Mesendoderm (in vitro differentiated cells): ENCODE results near the gene XXYLT1.
A peak's percentile ranks its signal among the peaks of the same experiment; 100 is the strongest.

Source experiments
- DNase-seq: peaks from one replicate; pipeline ENCODE4 v3.0.0; 2013
- H2AK5ac ChIP-seq: 2 replicates; pipeline ENCODE4 v1.6.1; 2013; ENCODE audit warnings: low read length, inconsistent platforms
- H2BK120ac ChIP-seq: 2 replicates; pipeline ENCODE4 v1.6.1; 2013; ENCODE audit warnings: low read depth, mild to moderate bottlenecking, low read length, moderate library complexity, mixed read lengths
- H2BK15ac ChIP-seq: replicated peaks from 2 replicates; pipeline ENCODE4 v1.6.1; 2013; ENCODE audit warnings: low read depth, mild to moderate bottlenecking, moderate library complexity
- H2BK5ac ChIP-seq: 2 replicates; pipeline ENCODE4 v1.6.1; 2013; ENCODE audit warnings: low read length, inconsistent platforms
- H3K18ac ChIP-seq: 2 replicates; pipeline ENCODE4 v1.6.1; 2013; ENCODE audit warnings: mild to moderate bottlenecking, low read length, mixed read lengths
- H3K23ac ChIP-seq: one replicate; pipeline ENCODE4 v1.6.1; 2013; ENCODE audit warnings: low read length
- H3K27ac ChIP-seq: 2 replicates; pipeline ENCODE4 v1.5.1; 2013; ENCODE audit warnings: low read depth, mild to moderate bottlenecking, inconsistent platforms, low read length, moderate library complexity
- H3K27me3 ChIP-seq: 2 replicates; pipeline ENCODE4 v1.6.1; 2013; ENCODE audit warnings: low read length, control low read depth, mild to moderate bottlenecking, inconsistent platforms; ENCODE audit not compliant: insufficient read depth, poor library complexity
- H3K36me3 ChIP-seq: 2 replicates; pipeline ENCODE4 v1.6.1; 2013; ENCODE audit warnings: low read length, inconsistent platforms; ENCODE audit not compliant: control insufficient read depth, insufficient read depth
- H3K4ac ChIP-seq: one replicate; pipeline ENCODE4 v1.6.1; 2013; ENCODE audit warnings: low read depth, mild to moderate bottlenecking, low read length, moderate library complexity
- H3K4me1 ChIP-seq: 2 replicates; pipeline ENCODE4 v1.6.1; 2013; ENCODE audit warnings: low read depth, low read length, inconsistent platforms; ENCODE audit not compliant: control insufficient read depth
- H3K4me2 ChIP-seq: 2 replicates; pipeline ENCODE4 v1.6.1; 2013; ENCODE audit warnings: low read length
- H3K4me3 ChIP-seq: 2 replicates; pipeline ENCODE4 v1.5.1; 2013; ENCODE audit warnings: mild to moderate bottlenecking, low read length
- H3K56ac ChIP-seq: one replicate; pipeline ENCODE4 v1.6.1; 2013; ENCODE audit warnings: low read length
- H3K79me1 ChIP-seq: 2 replicates; pipeline ENCODE4 v1.6.1; 2013; ENCODE audit warnings: low read length, inconsistent platforms
- H3K79me2 ChIP-seq: 2 replicates; pipeline ENCODE4 v1.6.1; 2013; ENCODE audit warnings: mild to moderate bottlenecking, low read length; ENCODE audit not compliant: control insufficient read depth, insufficient read depth
- H3K9ac ChIP-seq: 2 replicates; pipeline ENCODE4 v1.6.1; 2013; ENCODE audit warnings: low read length, inconsistent platforms
- H4K5ac ChIP-seq: one replicate; pipeline ENCODE4 v1.6.1; 2013; ENCODE audit warnings: low read length
- H4K8ac ChIP-seq: one replicate; pipeline ENCODE4 v1.6.1; 2013; ENCODE audit warnings: low read depth, mild to moderate bottlenecking, control low read depth, low read length, moderate library complexity
- WGBS: extraction: QIAGEN DNeasy Blood & Tissue Kit; methylation state at CpG from one replicate; pipeline ENCODE4 v1.1.7; 2013; ENCODE audit warnings: low lambda C conversion rate, missing lambda C conversion rate; ENCODE audit not compliant: insufficient coverage; ENCODE audit errors: extremely low coverage; 5-methylcytosine and 5-hydroxymethylcytosine counted together

Gene XXYLT1

DNA sequence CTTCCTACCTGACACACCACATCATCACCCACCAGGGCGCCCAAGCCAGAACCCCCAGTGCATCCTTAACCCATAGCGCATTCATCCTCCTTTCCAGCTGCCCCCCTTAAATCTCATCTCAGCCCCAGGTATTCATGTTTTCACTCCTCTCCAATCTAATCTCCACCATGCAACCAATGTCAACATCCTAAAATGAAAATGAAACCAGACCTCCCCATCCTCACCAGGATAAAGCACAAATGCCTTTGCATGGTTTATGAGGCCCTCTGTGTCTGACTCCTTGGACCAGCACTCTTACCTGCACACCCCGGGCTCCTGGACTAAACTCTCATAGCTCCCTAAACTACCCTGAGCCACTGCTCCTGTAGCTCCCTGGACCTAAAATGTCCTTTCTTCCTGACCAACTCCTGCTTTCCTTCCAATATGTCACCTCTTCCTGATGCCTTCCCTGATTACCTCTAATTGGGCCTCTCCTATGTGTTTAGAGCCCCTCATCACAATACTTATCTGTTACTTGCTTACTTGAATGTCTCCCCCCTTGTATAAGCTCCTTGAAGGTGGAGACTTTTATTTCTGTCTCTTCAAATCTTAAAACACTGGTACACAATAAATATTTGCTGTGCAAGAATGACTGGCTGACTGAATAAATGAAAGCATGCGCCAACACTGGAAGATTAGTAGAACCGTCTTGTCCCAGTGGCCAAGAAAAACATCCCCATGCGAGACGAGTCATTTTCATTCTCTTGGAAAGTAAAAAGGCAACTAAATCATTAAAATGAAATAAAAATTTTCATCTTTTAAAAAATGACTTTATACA, 142.5 kb downstream of the XXYLT1 start:
- Histone ChIP-seq H3K23ac (no peak overlapping the region), H4K8ac (no peak overlapping the region), H3K36me3 (no peaks in the 10 kb centered on the region), H2BK5ac (no peak overlapping the region), H3K9ac (no peak overlapping the region), H3K4me1 (no peaks in the 10 kb centered on the region), H3K56ac (no peak overlapping the region), H2AK5ac (no peak overlapping the region), H3K27me3 (no peaks in the 10 kb centered on the region), H3K4me3 (no peak overlapping the region), H2BK15ac (no peak overlapping the region), H3K79me2 (peaks cover 2% of the 10 kb centered on the region), H3K4me2 (no peak overlapping the region), H2BK120ac (no peak overlapping the region), H3K79me1 (peaks cover 4% of the 10 kb centered on the region), H4K5ac (no peak overlapping the region), H3K27ac (no peak overlapping the region), H3K4ac (no peak overlapping the region), H3K18ac (no peak overlapping the region)
- no CpG with 5 or more reads among the region's 7 CpGs for WGBS
- DNase-seq: no peak

DNA sequence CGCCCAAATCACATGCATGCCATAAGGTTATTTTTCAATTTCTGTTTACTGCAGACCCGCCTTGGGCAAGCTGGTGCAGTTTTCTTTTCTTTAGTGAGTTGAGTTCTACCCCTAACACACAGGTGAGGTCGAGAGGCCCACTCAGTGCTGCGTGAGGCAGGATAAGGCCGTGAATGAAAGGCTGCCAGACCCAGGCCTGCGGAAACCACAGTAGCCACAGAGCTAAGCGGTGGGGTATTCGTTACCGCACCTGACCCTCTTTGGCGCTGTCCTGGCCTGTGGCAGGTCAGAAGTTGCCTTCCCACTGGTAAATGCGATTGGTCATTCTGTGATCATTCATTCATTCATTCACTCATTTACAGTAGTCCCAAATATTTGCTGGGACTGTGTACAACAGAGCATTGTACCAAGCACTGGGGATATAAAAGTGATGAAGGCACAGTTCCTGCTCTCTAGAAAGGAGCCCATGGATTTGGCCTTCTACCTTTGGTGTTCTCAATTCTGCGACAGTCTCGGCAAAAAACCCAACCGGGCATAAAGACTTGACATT, 144.8 kb downstream of the XXYLT1 start:
- Histone ChIP-seq H3K56ac (no peak overlapping the region), H3K27me3 (no peaks in the 10 kb centered on the region), H3K27ac (no peak overlapping the region), H3K9ac (no peak overlapping the region), H4K5ac (no peak overlapping the region), H3K23ac (no peak overlapping the region), H3K36me3 (no peaks in the 10 kb centered on the region), H4K8ac (no peak overlapping the region), H3K4me2 (no peak overlapping the region), H3K4me3 (no peak overlapping the region), H3K4me1 (no peaks in the 10 kb centered on the region), H2BK5ac (no peak overlapping the region), H2BK15ac (no peak overlapping the region), H3K18ac (no peak overlapping the region), H2AK5ac (no peak overlapping the region), H3K79me2 (peaks cover 2% of the 10 kb centered on the region), H2BK120ac (no peak overlapping the region), H3K79me1 (peaks cover 4% of the 10 kb centered on the region), H3K4ac (no peak overlapping the region)
- no peak for DNase-seq
- WGBS: no CpG with 5 or more reads among the region's 14 CpGs

DNA sequence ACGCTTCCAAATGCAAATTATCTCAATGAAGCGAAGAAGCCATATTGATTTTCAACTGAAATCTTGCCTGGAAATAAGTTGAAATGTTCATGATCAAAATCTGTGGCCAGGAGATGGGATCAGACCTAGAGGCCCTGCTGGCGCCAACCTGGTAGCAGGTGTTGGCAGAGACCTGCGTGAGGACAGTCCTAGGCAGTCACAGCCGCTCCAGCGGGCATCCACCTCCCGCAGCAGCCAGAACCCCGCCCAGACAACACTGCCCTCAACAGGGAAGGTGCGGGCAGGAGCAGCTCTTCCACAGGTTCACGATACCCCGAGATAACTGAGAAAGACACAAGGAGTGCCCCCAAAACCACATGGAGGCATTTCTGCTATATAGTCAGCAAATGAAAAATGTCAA, 145.3 kb downstream of the XXYLT1 start:
- H2AK5ac ChIP-seq: no peak overlapping the region
- H3K4me3 ChIP-seq: no peak overlapping the region
- H2BK15ac ChIP-seq: no peak overlapping the region
- H2BK5ac ChIP-seq: no peak overlapping the region
- H3K27ac ChIP-seq: no peak overlapping the region
- no peaks in the 10 kb centered on the region for H3K4me1 ChIP-seq
- H3K36me3 ChIP-seq: no peaks in the 10 kb centered on the region
- no CpG with 5 or more reads among the region's 11 CpGs for WGBS
- no peak overlapping the region for H4K5ac ChIP-seq
- H3K79me1 ChIP-seq: peaks cover 4% of the 10 kb centered on the region
- peaks cover 2% of the 10 kb centered on the region for H3K79me2 ChIP-seq
- H3K56ac ChIP-seq: no peak overlapping the region
- no peak for DNase-seq
- no peak overlapping the region for H2BK120ac ChIP-seq
- H3K4ac ChIP-seq: no peak overlapping the region
- no peak overlapping the region for H3K23ac ChIP-seq
- H3K27me3 ChIP-seq: no peaks in the 10 kb centered on the region
- no peak overlapping the region for H3K4me2 ChIP-seq
- no peak overlapping the region for H3K18ac ChIP-seq
- no peak overlapping the region for H4K8ac ChIP-seq
- no peak overlapping the region for H3K9ac ChIP-seq

DNA sequence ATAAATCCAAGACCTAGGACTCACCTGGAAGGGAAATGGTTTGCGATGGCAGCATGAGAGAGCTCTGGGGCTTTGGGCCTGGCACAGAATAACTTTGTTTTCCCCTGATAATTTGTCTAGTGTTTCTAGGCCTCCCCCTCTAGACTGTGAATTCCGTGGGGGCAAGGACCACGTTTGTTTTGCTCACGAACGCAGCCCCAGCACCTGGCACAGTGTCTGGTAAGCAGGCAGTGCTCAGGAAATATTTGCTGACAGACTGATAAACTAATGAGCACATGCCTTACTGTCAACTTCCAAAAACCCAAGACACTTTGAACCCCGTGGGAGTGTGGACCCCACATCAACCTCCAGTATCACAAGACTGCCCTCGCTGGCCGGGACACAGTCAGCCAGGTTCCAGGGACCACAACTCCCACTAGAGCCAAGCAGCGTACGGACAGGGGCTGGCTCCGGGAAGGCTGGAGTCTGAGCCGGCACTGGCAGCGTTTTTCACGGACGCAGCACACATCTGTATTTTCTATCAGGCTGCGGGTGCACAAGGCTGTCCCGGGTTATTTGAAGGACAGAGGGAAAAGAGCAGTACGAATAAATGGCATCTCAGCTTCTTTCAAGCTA, 146.5 kb downstream of the XXYLT1 start:
- H3K79me1 ChIP-seq: peaks cover 4% of the 10 kb centered on the region
- H2AK5ac ChIP-seq: no peak overlapping the region
- no peaks in the 10 kb centered on the region for H3K4me1 ChIP-seq
- H2BK5ac ChIP-seq: no peak overlapping the region
- H4K8ac ChIP-seq: no peak overlapping the region
- H3K4me3 ChIP-seq: no peak overlapping the region
- H3K4me2 ChIP-seq: no peak overlapping the region
- H3K27ac ChIP-seq: no peak overlapping the region
- no peaks in the 10 kb centered on the region for H3K27me3 ChIP-seq
- no peak for DNase-seq
- no peak overlapping the region for H3K18ac ChIP-seq
- H3K23ac ChIP-seq: no peak overlapping the region
- no peak overlapping the region for H3K4ac ChIP-seq
- peaks cover 2% of the 10 kb centered on the region for H3K79me2 ChIP-seq
- H4K5ac ChIP-seq: no peak overlapping the region
- no peak overlapping the region for H2BK15ac ChIP-seq
- H3K36me3 ChIP-seq: no peaks in the 10 kb centered on the region
- whole genome bisulfite sequencing: no CpG with 5 or more reads among the region's 18 CpGs
- peak overlapping the region; percentile 35 for H3K56ac ChIP-seq
- no peak overlapping the region for H3K9ac ChIP-seq
- H2BK120ac ChIP-seq: no peak overlapping the region

DNA sequence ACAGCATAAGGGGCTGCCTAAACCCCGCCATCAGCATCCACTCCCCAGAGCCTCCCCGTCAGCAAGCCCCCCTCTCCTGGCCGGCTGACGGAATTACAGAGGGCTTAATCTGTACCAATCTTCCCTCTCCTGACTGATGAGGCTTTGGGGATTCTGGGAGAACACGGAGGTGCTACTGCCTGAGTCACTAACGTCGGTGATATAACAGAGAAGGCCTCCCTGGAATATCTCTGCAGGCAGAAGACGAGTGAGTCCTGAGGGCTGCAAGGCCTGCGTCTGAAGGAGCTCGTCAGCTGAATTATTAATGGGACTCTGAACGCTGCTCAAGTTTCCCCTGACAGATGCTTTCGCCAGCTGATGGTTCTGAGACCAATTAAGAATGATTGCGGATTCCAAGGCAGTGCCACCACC, 147.7 kb downstream of the XXYLT1 start:
- H3K79me1 ChIP-seq: peaks cover 4% of the 10 kb centered on the region
- H3K27ac ChIP-seq: no peak overlapping the region
- H2BK5ac ChIP-seq: no peak overlapping the region
- H3K18ac ChIP-seq: no peak overlapping the region
- no peaks in the 10 kb centered on the region for H3K27me3 ChIP-seq
- no peak overlapping the region for H3K4me2 ChIP-seq
- H3K56ac ChIP-seq: peak overlapping the region; percentile 10
- H3K36me3 ChIP-seq: no peaks in the 10 kb centered on the region
- H4K8ac ChIP-seq: no peak overlapping the region
- H3K4me3 ChIP-seq: no peak overlapping the region
- H2BK15ac ChIP-seq: no peak overlapping the region
- no peak overlapping the region for H2BK120ac ChIP-seq
- H3K4me1 ChIP-seq: peaks cover 5% of the 10 kb centered on the region
- DNase-seq: peak; percentile 90
- H3K9ac ChIP-seq: no peak overlapping the region
- no peak overlapping the region for H4K5ac ChIP-seq
- peaks cover 2% of the 10 kb centered on the region for H3K79me2 ChIP-seq
- WGBS: no CpG with 5 or more reads among the region's 13 CpGs
- H2AK5ac ChIP-seq: no peak overlapping the region
- H3K4ac ChIP-seq: no peak overlapping the region
- H3K23ac ChIP-seq: no peak overlapping the region
